Fibroblast of lung (primary cell): ENCODE measurements around the gene DHX15. TPM values are rescaled to one million over a fixed set of nuclear protein-coding genes. Genes with fewer than 3 reads are reported as not detected.

Experiments used
- DNase-seq, 2 donors: peaks; one replicate each; pipeline versions ENCODE4 v3.0.0 to v3.0.0-alpha.2; 2010; ENCODE audit warnings: low read depth in 2 of 2
- H2AFZ ChIP-seq: 2 replicates; pipeline ENCODE4 v1.5.1; 2012; ENCODE audit warnings: low read length, control low read depth, inconsistent platforms
- H3K27ac ChIP-seq: 2 replicates; pipeline ENCODE4 v1.5.1; 2011; ENCODE audit warnings: low read length, control low read depth; ENCODE audit not compliant: insufficient read depth
- H3K27me3 ChIP-seq: 2 replicates; pipeline ENCODE4 v1.5.1; 2011; ENCODE audit warnings: mild to moderate bottlenecking, low read length; ENCODE audit not compliant: control insufficient read depth, insufficient read depth
- H3K36me3 ChIP-seq: 2 replicates; pipeline ENCODE4 v1.5.1; 2011; ENCODE audit warnings: low read length; ENCODE audit not compliant: control insufficient read depth, insufficient read depth
- H3K4me1 ChIP-seq: 2 replicates; pipeline ENCODE4 v1.5.1; 2011; ENCODE audit warnings: low read length; ENCODE audit not compliant: control insufficient read depth, insufficient read depth; ENCODE audit errors: extremely low read depth
- H3K4me2 ChIP-seq: 2 replicates; pipeline ENCODE4 v1.5.1; 2011; ENCODE audit warnings: low read length, control low read depth; ENCODE audit not compliant: insufficient read depth; ENCODE audit errors: extremely low read depth
- H3K4me3 ChIP-seq, 4 experiments: fragments of 200-600 bp in 1 of 4; sonication (generic) in 1 of 4; replicated peaks in 1 of 4; 2 replicates each; pipeline ENCODE4 v1.5.1; 2011 to 2016; ENCODE audit warnings: low read length in 4 of 4, low read depth in 3 of 4, mild to moderate bottlenecking in 3 of 4, control low read depth in 2 of 4, inconsistent platforms in 1 of 4, mixed read lengths in 1 of 4; ENCODE audit not compliant: insufficient read depth in 1 of 4; ENCODE audit errors: control extremely low read depth in 1 of 4
- H3K79me2 ChIP-seq: 2 replicates; pipeline ENCODE4 v1.5.1; 2012; ENCODE audit warnings: mild to moderate bottlenecking, low read length, inconsistent platforms; ENCODE audit not compliant: control insufficient read depth, insufficient read depth
- H3K9ac ChIP-seq: 2 replicates; pipeline ENCODE4 v1.5.1; 2011; ENCODE audit warnings: mild to moderate bottlenecking, low read length, control low read depth; ENCODE audit not compliant: insufficient read depth
- H3K9me3 ChIP-seq: 2 replicates; pipeline ENCODE4 v1.5.1; 2012; ENCODE audit warnings: low read depth, low read length; ENCODE audit not compliant: control insufficient read depth, insufficient read depth
- H4K20me1 ChIP-seq: 2 replicates; pipeline ENCODE4 v1.5.1; 2011; ENCODE audit warnings: low read length; ENCODE audit not compliant: control insufficient read depth, insufficient read depth; ENCODE audit errors: extremely low read depth
- EZH2 ChIP-seq: IDR thresholded peaks from 2 replicates; pipeline ENCODE4 v1.5.1; 2012; ENCODE audit warnings: low read length, control low read depth, mild to moderate bottlenecking; ENCODE audit errors: missing control alignments
- polyA plus RNA-seq, 2 donors: library from polyadenylated mRNA; depleted of rRNA in 1 of 2; stranded (reverse) in 1 of 2; unstranded in 1 of 2; fragments of >200 nt; gene quantifications; 2 replicates each; pipeline ENCODE4 v1.2.1, GENCODE V29; 2011 to 2012; ENCODE audit warnings: missing spikeins in 1 of 2
- total RNA-seq: library from RNA; depleted of rRNA; stranded (reverse); fragments of >200 nt; gene quantifications from 2 replicates; pipeline ENCODE4 v1.2.1, GENCODE V29; 2014
- TF ChIP-seq, protein P1 (sequence below), 2 donors: IDR thresholded peaks in 1 of 2; conservative IDR thresholded peaks in 1 of 2; 1 replicate in 1 of 2; 2 replicates in 1 of 2; pipeline ENCODE4 v1.5.1; 2011 to 2012; ENCODE audit warnings: low read length in 2 of 2, control low read depth in 1 of 2, inconsistent platforms in 1 of 2, low read depth in 1 of 2, mild to moderate bottlenecking in 1 of 2

DHX15 gene
- total and polyA plus RNA-seq, 2 donors (not counting 1 experiment from before 2014, with no cell fraction given) = 105 to 136 TPM

DNA sequence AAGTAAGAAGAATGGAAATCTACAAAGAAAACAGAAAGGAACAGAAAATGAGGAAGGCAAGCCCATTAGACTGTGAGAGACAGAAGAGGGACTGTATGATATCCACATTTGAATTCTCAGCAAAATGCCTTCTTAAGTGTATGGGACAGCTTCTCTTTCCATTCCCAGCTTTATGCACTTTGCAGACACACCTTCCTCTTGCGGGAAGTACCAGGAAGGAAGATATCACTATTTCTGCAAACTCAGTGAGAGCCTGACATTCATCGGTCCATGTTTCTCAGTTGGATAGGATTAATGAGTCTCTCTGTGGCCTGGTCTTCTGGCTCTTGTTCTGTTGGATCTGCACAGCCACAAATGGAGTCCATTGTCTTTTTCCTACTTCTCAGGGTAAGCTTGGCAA lies 31.6 kb upstream of the DHX15 start:
- no peaks in the 10 kb centered on the region for H3K27me3 ChIP-seq
- no peak overlapping the region for H3K27ac ChIP-seq

GRCh38 chr4:24614881-24615280 lies 30.5 kb upstream of the DHX15 start:
- Histone ChIP-seq H3K4me1 (no peaks in the 10 kb centered on the region), H3K9me3 (no peaks in the 10 kb centered on the region), H3K79me2 (no peaks in the 10 kb centered on the region), H3K36me3 (no peaks in the 10 kb centered on the region), H3K27ac (no peak overlapping the region), H2AFZ (no peak overlapping the region), H3K27me3 (no peaks in the 10 kb centered on the region), H4K20me1 (no peaks in the 10 kb centered on the region), H3K4me3 (no peak overlapping the region), H3K9ac (no peak overlapping the region), H3K4me2 (no peak overlapping the region)
- DNase-seq = no peak
- TF ChIP-seq EZH2 = no peak
- TF ChIP-seq, protein P1, sequence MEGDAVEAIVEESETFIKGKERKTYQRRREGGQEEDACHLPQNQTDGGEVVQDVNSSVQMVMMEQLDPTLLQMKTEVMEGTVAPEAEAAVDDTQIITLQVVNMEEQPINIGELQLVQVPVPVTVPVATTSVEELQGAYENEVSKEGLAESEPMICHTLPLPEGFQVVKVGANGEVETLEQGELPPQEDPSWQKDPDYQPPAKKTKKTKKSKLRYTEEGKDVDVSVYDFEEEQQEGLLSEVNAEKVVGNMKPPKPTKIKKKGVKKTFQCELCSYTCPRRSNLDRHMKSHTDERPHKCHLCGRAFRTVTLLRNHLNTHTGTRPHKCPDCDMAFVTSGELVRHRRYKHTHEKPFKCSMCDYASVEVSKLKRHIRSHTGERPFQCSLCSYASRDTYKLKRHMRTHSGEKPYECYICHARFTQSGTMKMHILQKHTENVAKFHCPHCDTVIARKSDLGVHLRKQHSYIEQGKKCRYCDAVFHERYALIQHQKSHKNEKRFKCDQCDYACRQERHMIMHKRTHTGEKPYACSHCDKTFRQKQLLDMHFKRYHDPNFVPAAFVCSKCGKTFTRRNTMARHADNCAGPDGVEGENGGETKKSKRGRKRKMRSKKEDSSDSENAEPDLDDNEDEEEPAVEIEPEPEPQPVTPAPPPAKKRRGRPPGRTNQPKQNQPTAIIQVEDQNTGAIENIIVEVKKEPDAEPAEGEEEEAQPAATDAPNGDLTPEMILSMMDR (conservative IDR thresholded peaks at IDR 0.05 in 1 of 2, IDR thresholded peaks at IDR 0.05 in 1 of 2; ENCODE audit: low read depth in 1 of 2, low read length in 2 of 2) = no peak

More for the DNA sequence above, 31.6 kb upstream of the DHX15 start:
- Histone ChIP-seq H3K4me1 (no peaks in the 10 kb centered on the region), H3K36me3 (no peaks in the 10 kb centered on the region), H3K79me2 (no peaks in the 10 kb centered on the region), H4K20me1 (no peaks in the 10 kb centered on the region), H3K9me3 (no peaks in the 10 kb centered on the region), H3K9ac (no peak overlapping the region), H3K4me3 (no peak overlapping the region), H3K4me2 (no peak overlapping the region), H2AFZ (no peak overlapping the region)
- TF ChIP-seq EZH2 = no peak
- no peak for DNase-seq

- Histone ChIP-seq H3K4me2 (no peak overlapping the region), H3K36me3 (no peaks in the 10 kb centered on the region), H3K27me3 (no peaks in the 10 kb centered on the region), H2AFZ (no peak overlapping the region), H3K9me3 (no peaks in the 10 kb centered on the region), H3K27ac (no peak overlapping the region), H3K9ac (no peak overlapping the region), H3K79me2 (no peaks in the 10 kb centered on the region), H4K20me1 (no peaks in the 10 kb centered on the region), H3K4me3 (no peak overlapping the region), H3K4me1 (no peaks in the 10 kb centered on the region)
- DNase-seq = no peak
- no peak for TF ChIP-seq EZH2
- TF ChIP-seq, protein P1 (conservative IDR thresholded peaks at IDR 0.05 in 1 of 2, IDR thresholded peaks at IDR 0.05 in 1 of 2; ENCODE audit: low read depth in 1 of 2, low read length in 2 of 2) = no peak
Measured at GRCh38 chr4:24613502-24613901, 29.1 kb upstream of the DHX15 start.
